Esophagus muscularis mucosa (tissue), 4 donors: ENCODE results near the gene TBX3. TPM values are rescaled to one million over a fixed set of nuclear protein-coding genes. Genes with fewer than 3 reads are reported as not detected.
A peak's percentile ranks its signal among the peaks of the same experiment; 100 is the strongest.

Source experiments
- DNase-seq: peaks from one replicate; pipeline ENCODE4 v3.0.0-alpha.2; 2017; ENCODE audit errors: extremely low spot score
- H3K27ac ChIP-seq, 4 donors: fragments of 200-600 bp; sonication (generic); replicated peaks in 1 of 4; 1 replicate in 3 of 4; 2 replicates in 1 of 4; pipeline ENCODE4 v1.5.1; 2016 to 2019; ENCODE audit warnings: mild to moderate bottlenecking in 1 of 4
- H3K27me3 ChIP-seq, 4 donors: fragments of 200-600 bp; sonication (generic); one replicate each; pipeline versions ENCODE4 v1.5.1 to v1.6.0; 2016 to 2019
- H3K36me3 ChIP-seq, 4 donors: fragments of 200-600 bp; sonication (generic); one replicate each; pipeline ENCODE4 v1.5.1; 2016 to 2019
- H3K4me1 ChIP-seq, 4 donors: fragments of 200-600 bp; sonication (generic); one replicate each; pipeline ENCODE4 v1.5.1; 2016 to 2019
- H3K4me3 ChIP-seq, 4 donors: fragments of 200-600 bp; sonication (generic); 1 replicate in 2 of 4; 2 replicates in 2 of 4; pipeline ENCODE4 v1.5.1; 2016 to 2019; ENCODE audit warnings: mild to moderate bottlenecking in 4 of 4, moderate library complexity in 1 of 4
- H3K9me3 ChIP-seq, 4 donors: fragments of 200-600 bp; sonication (generic); 1 replicate in 3 of 4; 2 replicates in 1 of 4; pipeline ENCODE4 v1.5.1; 2016 to 2019
- CTCF ChIP-seq, 3 experiments: fragments of 200-600 bp in 2 of 3; fragments of 450-650 bp in 1 of 3; sonication (generic) in 2 of 3; IDR thresholded peaks; one replicate each; pipeline ENCODE4 v1.5.1; 2017 to 2019; ENCODE audit warnings: antibody characterized with exemption in 3 of 3, mild to moderate bottlenecking in 2 of 3, moderate library complexity in 1 of 3
- EP300 ChIP-seq: sonication (generic); formaldehyde crosslinking; IDR thresholded peaks from one replicate; pipeline ENCODE4 v1.6.1; 2017; ENCODE audit warnings: antibody characterized with exemption
- POLR2A ChIP-seq: fragments of 450-650 bp; IDR thresholded peaks from one replicate; pipeline ENCODE4 v1.6.1; 2017; ENCODE audit warnings: antibody characterized with exemption, moderate library complexity, mild to moderate bottlenecking, low read depth
- POLR2AphosphoS5 ChIP-seq, 2 donors: sonication (generic); formaldehyde crosslinking; IDR thresholded peaks; one replicate each; pipeline ENCODE4 v1.6.1; 2017; ENCODE audit warnings: antibody characterized with exemption in 2 of 2
- WGBS: methylation state at CpG from one replicate; pipeline ENCODE4 v1.1.5; 2018; 5-methylcytosine and 5-hydroxymethylcytosine counted together
- intact Hi-C: fragments of 100-400 bp; cut with DNase I; formaldehyde crosslinking; loops from one replicate; pipeline ENCODE4 v1.15.1; 2023
- total RNA-seq, 4 donors: library from RNA; depleted of rRNA; stranded (reverse); fragments of >200 nt; gene quantifications; one replicate each; pipeline versions ENCODE4 v1.1.0 to v1.2.1, GENCODE V29; 2016

The TBX3 gene
- total RNA-seq, 4 donors from 2014 or later: 5.3 to 10.4 (median 8.6) TPM

- intact Hi-C loops: no loop called here
- H3K27ac ChIP-seq: no peak overlapping the region
- 81% methylated on average over 2 of the region's 2 CpGs for WGBS
Observed at GRCh38 chr12:114678028-114678427, 5.9 kb downstream of the TBX3 start.

GRCh38 chr12:114676142-114676741 is 7.7 kb downstream of the TBX3 start:
- 91% methylated on average over 5 of the region's 6 CpGs for WGBS
- TF ChIP-seq POLR2A (no peak), EP300 (no peak), POLR2AphosphoS5 (IDR thresholded peaks at IDR 0.05) (no peak)
- Histone ChIP-seq H3K4me1 (peaks cover 0 to 29% (median 6%) of the 10 kb centered on the region in 4 donors), H3K27me3 (peaks cover 0 to 16% (median 0%) of the 10 kb centered on the region in 4 donors), H3K4me3 (no peak overlapping the region), H3K9me3 (no peaks in the 10 kb centered on the region), H3K36me3 (peaks cover 9 to 89% (median 42%) of the 10 kb centered on the region in 4 donors), H3K27ac (no peak overlapping the region)
- no peak for DNase-seq
- intact Hi-C loops: no loop called here

More at GRCh38 chr12:114678028-114678427, 5.9 kb downstream of the TBX3 start:
- Histone ChIP-seq H3K4me1 (peaks cover 0 to 43% (median 20%) of the 10 kb centered on the region in 4 donors), H3K9me3 (no peaks in the 10 kb centered on the region), H3K27me3 (peaks cover 0 to 8% (median 0%) of the 10 kb centered on the region in 4 donors), H3K4me3 (no peak overlapping the region), H3K36me3 (peaks cover 9 to 71% (median 35%) of the 10 kb centered on the region in 4 donors)
- no peak for DNase-seq
- TF ChIP-seq EP300 (no peak), CTCF (IDR thresholded peaks at IDR 0.05) (no peak)

GRCh38 chr12:114674251-114675047 is 9.5 kb downstream of the TBX3 start:
- intact Hi-C loops: no loop called here
- no peak overlapping the region for H3K4me3 ChIP-seq

GRCh38 chr12:114673901-114674250 is 10.1 kb downstream of the TBX3 start:
- H3K27me3 ChIP-seq: peaks cover 0 to 25% (median 0%) of the 10 kb centered on the region in 4 donors
- TF ChIP-seq CTCF (IDR thresholded peaks at IDR 0.05) (no peak), POLR2AphosphoS5 (IDR thresholded peaks at IDR 0.05) (no peak), EP300 (no peak), POLR2A (no peak)
- no peaks in the 10 kb centered on the region for H3K9me3 ChIP-seq
- peaks cover 0 to 23% (median 8%) of the 10 kb centered on the region in 4 donors for H3K4me1 ChIP-seq
- 89% methylated on average over 12 of the region's 12 CpGs for WGBS
- intact Hi-C loops: no loop called here
- H3K36me3 ChIP-seq: peaks cover 9 to 72% (median 39%) of the 10 kb centered on the region in 4 donors
- peak overlapping the region in 3 of 4 donors; percentile 8 to 22 (median 13) for H3K27ac ChIP-seq
- no peak overlapping the region for H3K4me3 ChIP-seq
- DNase-seq: no peak

More at GRCh38 chr12:114674251-114675047, 9.5 kb downstream of the TBX3 start:
- Histone ChIP-seq H3K36me3 (peaks cover 9 to 78% (median 41%) of the 10 kb centered on the region in 4 donors), H3K9me3 (no peaks in the 10 kb centered on the region), H3K27ac (peak overlapping the region in 1 of 4 donors; percentile 8), H3K4me1 (peaks cover 0 to 20% (median 6%) of the 10 kb centered on the region in 4 donors), H3K27me3 (peaks cover 0 to 20% (median 0%) of the 10 kb centered on the region in 4 donors)
- WGBS: 76% methylated on average over 67 of the region's 70 CpGs
- DNase-seq: no peak
- TF ChIP-seq CTCF (IDR thresholded peaks at IDR 0.05) (no peak), POLR2AphosphoS5 (IDR thresholded peaks at IDR 0.05) (no peak), POLR2A (no peak), EP300 (no peak)

- WGBS: 60% methylated on average over 10 of the region's 10 CpGs
- H3K36me3 ChIP-seq: peaks cover 9 to 66% (median 38%) of the 10 kb centered on the region in 4 donors
- intact Hi-C loops: no loop called here
- no peak overlapping the region for H3K4me3 ChIP-seq
- TF ChIP-seq POLR2AphosphoS5 (IDR thresholded peaks at IDR 0.05) (peak in 1 of 2 donors; percentile 33), POLR2A (no peak)
- no peaks in the 10 kb centered on the region for H3K9me3 ChIP-seq
- peaks cover 0 to 31% (median 0%) of the 10 kb centered on the region in 4 donors for H3K27me3 ChIP-seq
- DNase-seq: no peak
- peak overlapping the region in 2 of 4 donors; percentile 13 to 22 for H3K27ac ChIP-seq
- peaks cover 0 to 28% (median 12%) of the 10 kb centered on the region in 4 donors for H3K4me1 ChIP-seq
Observed at GRCh38 chr12:114673169-114673833, 10.7 kb downstream of the TBX3 start.
